Epidermal melanocyte (primary cell): ENCODE data around the gene SYT17.
A peak's percentile ranks its signal among the peaks of the same experiment; 100 is the strongest.
"Not testable (repeated sequence)": the region's sequence is repeated elsewhere in the genome, so short reads cannot be mapped to it uniquely, and the experiment has no call there.

ENCODE experiments used
- DNase-seq: peaks from one replicate; pipeline ENCODE4 v3.0.0; 2011; ENCODE audit warnings: low spot score; ENCODE audit not compliant: insufficient read length

Gene SYT17

GRCh38 chr16:19173649-19174383, 5.8 kb downstream of the SYT17 start:
- no peak for DNase-seq

- no peak for DNase-seq
These were observed 6.4 kb downstream of the SYT17 start for GRCh38 chr16:19174478-19174877.

GRCh38 chr16:19175492-19176262, 7.6 kb downstream of the SYT17 start:
- DNase-seq: no peak

- no peak for DNase-seq
These were observed 9.2 kb downstream of the SYT17 start for GRCh38 chr16:19177111-19177739.

GRCh38 chr16:19179546-19180490, 11.8 kb downstream of the SYT17 start:
- peak; percentile 59 for DNase-seq

- DNase-seq: no peak
These were observed 12.7 kb downstream of the SYT17 start for GRCh38 chr16:19180741-19181140.

GRCh38 chr16:19182481-19182880, 14.4 kb downstream of the SYT17 start:
- DNase-seq: no peak

GRCh38 chr16:19183187-19183586, 15.1 kb downstream of the SYT17 start:
- DNase-seq: no peak

- DNase-seq: no peak
These were observed 16.9 kb downstream of the SYT17 start for GRCh38 chr16:19184823-19185509.

- DNase-seq: no peak
These were observed 17.4 kb downstream of the SYT17 start for GRCh38 chr16:19185510-19185851.

GRCh38 chr16:19186408-19186807, 18.4 kb downstream of the SYT17 start:
- DNase-seq: no peak

- DNase-seq: not testable (repeated sequence)
These were observed 19.9 kb downstream of the SYT17 start for GRCh38 chr16:19187961-19188360.

- no peak for DNase-seq
These were observed 20.4 kb downstream of the SYT17 start for GRCh38 chr16:19188406-19188805.

- DNase-seq: no peak
These were observed 24.8 kb downstream of the SYT17 start for GRCh38 chr16:19192865-19193264.

- no peak for DNase-seq
These were observed 28.8 kb downstream of the SYT17 start for GRCh38 chr16:19196871-19197270.

- no peak for DNase-seq
These were observed 35.4 kb downstream of the SYT17 start for GRCh38 chr16:19203374-19203966.

GRCh38 chr16:19210280-19210924, 42.4 kb downstream of the SYT17 start:
- DNase-seq: no peak

GRCh38 chr16:19210968-19211367, 42.9 kb downstream of the SYT17 start:
- no peak for DNase-seq

GRCh38 chr16:19212059-19212458, 44.0 kb downstream of the SYT17 start:
- no peak for DNase-seq

GRCh38 chr16:19213885-19214284, 45.8 kb downstream of the SYT17 start:
- DNase-seq: no peak
